Measurements from ENCODE around the gene TMBIM1.

The TMBIM1 gene

GRCh38 chr2:218260742-218261422 lies 31.4 kb downstream of the TMBIM1 start, which contains the start of gene GPBAR1:
Gene GPBAR1 (plus strand): TSS chr2:218261015. CDS start chr2:218262725, 1,710 bp downstream.
- H3K9me2 ChIP-seq (replicated peaks; ENCODE audit: insufficient read depth, low read length), result no peaks in the 10 kb centered on the region
- TF ChIP-seq CTCF (IDR thresholded peaks at IDR 0.05; ENCODE audit: insufficient read depth, low read length, poor library complexity, severe bottlenecking) (no peak), EZH2phosphoT487 (conservative IDR thresholded peaks at IDR 0.05; ENCODE audit: low read length) (no peak)
- no peaks in the 10 kb centered on the region for H4K20me1 ChIP-seq (ENCODE audit: low read depth, low read length)
- no peaks in the 10 kb centered on the region for H3K9me3 ChIP-seq (ENCODE audit: insufficient read depth, low read length)
- no peaks in the 10 kb centered on the region for H3K79me2 ChIP-seq (ENCODE audit: insufficient read depth, low read length)
- no peak within 1 kb of the TSS for H3K4me2 ChIP-seq (ENCODE audit: low read depth, low read length, poor library complexity, severe bottlenecking)
- H3K9ac ChIP-seq (ENCODE audit: low read length), result no peak within 1 kb of the TSS
- no peak within 1 kb of the TSS for H3K27ac ChIP-seq (ENCODE audit: low read depth, low read length)
- peaks cover 16% of the 10 kb centered on the region for H3F3A ChIP-seq (ENCODE audit: insufficient read depth)
- no peak within 1 kb of the TSS for H2AFZ ChIP-seq (ENCODE audit: low read depth, low read length, severe bottlenecking)
- H3K36me3 ChIP-seq (ENCODE audit: low read length), result no peaks in the 10 kb centered on the region
- no peaks in the 10 kb centered on the region for H3K27me3 ChIP-seq (ENCODE audit: low read length)
- H3K4me3 ChIP-seq (ENCODE audit: insufficient read depth, low read length, poor library complexity, severe bottlenecking), result no peak within 1 kb of the TSS

- no peak overlapping the region for H3K4me3 ChIP-seq (ENCODE audit: insufficient read depth, low read length, poor library complexity, severe bottlenecking)
- no peaks in the 10 kb centered on the region for H3K9me3 ChIP-seq (ENCODE audit: insufficient read depth, low read length)
- H3K9me2 ChIP-seq (replicated peaks; ENCODE audit: insufficient read depth, low read length), result no peaks in the 10 kb centered on the region
- H3K27me3 ChIP-seq (ENCODE audit: low read length), result no peaks in the 10 kb centered on the region
- H3K79me2 ChIP-seq (ENCODE audit: insufficient read depth, low read length), result no peaks in the 10 kb centered on the region
- H3K36me3 ChIP-seq (ENCODE audit: low read length), result no peaks in the 10 kb centered on the region
- no peaks in the 10 kb centered on the region for H4K20me1 ChIP-seq (ENCODE audit: low read depth, low read length)
- no peak overlapping the region for H3K4me2 ChIP-seq (ENCODE audit: low read depth, low read length, poor library complexity, severe bottlenecking)
- no peak for TF ChIP-seq CTCF (IDR thresholded peaks at IDR 0.05; ENCODE audit: insufficient read depth, low read length, poor library complexity, severe bottlenecking)
- TF ChIP-seq EZH2phosphoT487 (conservative IDR thresholded peaks at IDR 0.05; ENCODE audit: low read length), result no peak
- peaks cover 23% of the 10 kb centered on the region for H3F3A ChIP-seq (ENCODE audit: insufficient read depth)
- H3K27ac ChIP-seq (ENCODE audit: low read depth, low read length), result no peak overlapping the region
- no peak overlapping the region for H3K9ac ChIP-seq (ENCODE audit: low read length)
- H2AFZ ChIP-seq (ENCODE audit: low read depth, low read length, severe bottlenecking), result no peak overlapping the region
These were observed 32.1 kb downstream of the TMBIM1 start for GRCh38 chr2:218260166-218260565.

GRCh38 chr2:218259099-218259961 lies 33.0 kb downstream of the TMBIM1 start:
- H4K20me1 ChIP-seq (ENCODE audit: low read depth, low read length), result no peaks in the 10 kb centered on the region
- no peaks in the 10 kb centered on the region for H3K9me2 ChIP-seq (replicated peaks; ENCODE audit: insufficient read depth, low read length)
- H3F3A ChIP-seq (ENCODE audit: insufficient read depth), result peaks cover 31% of the 10 kb centered on the region
- no peaks in the 10 kb centered on the region for H3K79me2 ChIP-seq (ENCODE audit: insufficient read depth, low read length)
- no peak overlapping the region for H3K4me3 ChIP-seq (ENCODE audit: insufficient read depth, low read length, poor library complexity, severe bottlenecking)
- H3K27ac ChIP-seq (ENCODE audit: low read depth, low read length), result no peak overlapping the region
- H3K9me3 ChIP-seq (ENCODE audit: insufficient read depth, low read length), result no peaks in the 10 kb centered on the region
- H3K4me2 ChIP-seq (ENCODE audit: low read depth, low read length, poor library complexity, severe bottlenecking), result no peak overlapping the region
- TF ChIP-seq CTCF (IDR thresholded peaks at IDR 0.05; ENCODE audit: insufficient read depth, low read length, poor library complexity, severe bottlenecking) (no peak), EZH2phosphoT487 (conservative IDR thresholded peaks at IDR 0.05; ENCODE audit: low read length) (no peak)
- no peak overlapping the region for H2AFZ ChIP-seq (ENCODE audit: low read depth, low read length, severe bottlenecking)
- no peaks in the 10 kb centered on the region for H3K27me3 ChIP-seq (ENCODE audit: low read length)
- H3K36me3 ChIP-seq (ENCODE audit: low read length), result no peaks in the 10 kb centered on the region
- no peak overlapping the region for H3K9ac ChIP-seq (ENCODE audit: low read length)
